Progenitor cell of endocrine pancreas (in vitro differentiated cells): Measurements from ENCODE around the gene KIR2DL1. TPM values are rescaled to one million over a fixed set of nuclear protein-coding genes. Genes with fewer than 3 reads are reported as not detected.
"Not testable (repeated sequence)": the region's sequence is repeated elsewhere in the genome, so short reads cannot be mapped to it uniquely, and the experiment has no call there.

ENCODE experiments used
- DNase-seq: peaks from one replicate; pipeline ENCODE4 v3.0.0; 2021; ENCODE audit warnings: low spot score; ENCODE audit not compliant: unreplicated experiment
- H3K27ac Mint-ChIP-seq: 2 replicates; pipeline ENCODE4 v1.8.0; 2021; ENCODE audit warnings: mild to moderate bottlenecking, moderate library complexity, mixed read lengths
- H3K27me3 Mint-ChIP-seq: 2 replicates; pipeline ENCODE4 v1.8.0; 2021; ENCODE audit warnings: mixed read lengths
- H3K36me3 Mint-ChIP-seq: 2 replicates; pipeline ENCODE4 v1.8.0; 2022; ENCODE audit warnings: mixed read lengths; ENCODE audit not compliant: insufficient read depth
- H3K4me1 Mint-ChIP-seq: 2 replicates; pipeline ENCODE4 v1.8.0; 2021; ENCODE audit warnings: low read depth, mixed read lengths
- H3K4me3 Mint-ChIP-seq: 2 replicates; pipeline ENCODE4 v1.8.0; 2021; ENCODE audit warnings: low read depth, mild to moderate bottlenecking, moderate library complexity, mixed read lengths
- H3K9me3 Mint-ChIP-seq: 2 replicates; pipeline ENCODE4 v1.8.0; 2021; ENCODE audit warnings: low read depth, mixed read lengths
- total RNA-seq: library from RNA; stranded (reverse); gene quantifications from 2 replicates; pipeline ENCODE4 v1.2.1, GENCODE V29; 2021
- TF ChIP-seq, protein P1 (sequence below): fragments of 200-600 bp; sonication (generic); IDR thresholded peaks from one replicate; pipeline ENCODE4 v1.5.0; 2021; ENCODE audit warnings: antibody characterized with exemption, mild to moderate bottlenecking; ENCODE audit not compliant: unreplicated experiment

KIR2DL1 gene
- total RNA-seq, 1 donor from 2014 or later: not detected

GRCh38 chr19:54729416-54730188, 40.0 kb upstream of the KIR2DL1 start:
- no peaks in the 10 kb centered on the region for H3K4me1 Mint-ChIP-seq
- no peaks in the 10 kb centered on the region for H3K27me3 Mint-ChIP-seq
- H3K27ac Mint-ChIP-seq: no peak overlapping the region

DNA sequence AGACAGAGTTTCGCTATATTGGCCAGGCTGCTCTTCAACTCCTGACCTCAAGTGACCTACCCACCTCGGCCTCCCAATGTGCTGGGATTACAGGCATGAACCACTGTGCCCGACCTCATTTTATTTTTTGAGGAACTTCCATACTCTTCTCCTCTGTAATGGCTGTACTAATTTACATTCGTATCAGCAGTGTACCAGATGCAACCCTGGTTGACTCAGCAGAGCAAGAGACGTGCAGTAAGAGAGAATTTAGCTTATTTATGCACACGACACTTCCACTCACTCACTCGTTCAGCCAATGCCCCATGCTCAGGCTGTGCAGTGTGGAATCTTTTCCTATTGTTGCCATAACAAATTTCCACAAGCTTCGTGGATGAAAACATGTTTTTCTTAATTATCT, 38.4 kb upstream of the KIR2DL1 start:
- Mint-ChIP-seq H3K36me3 (peaks cover 5% of the 10 kb centered on the region), H3K27ac (no peak overlapping the region), H3K4me1 (no peaks in the 10 kb centered on the region), H3K9me3 (peaks cover 62% of the 10 kb centered on the region), H3K27me3 (no peaks in the 10 kb centered on the region), H3K4me3 (no peak overlapping the region)
- TF ChIP-seq, protein P1, sequence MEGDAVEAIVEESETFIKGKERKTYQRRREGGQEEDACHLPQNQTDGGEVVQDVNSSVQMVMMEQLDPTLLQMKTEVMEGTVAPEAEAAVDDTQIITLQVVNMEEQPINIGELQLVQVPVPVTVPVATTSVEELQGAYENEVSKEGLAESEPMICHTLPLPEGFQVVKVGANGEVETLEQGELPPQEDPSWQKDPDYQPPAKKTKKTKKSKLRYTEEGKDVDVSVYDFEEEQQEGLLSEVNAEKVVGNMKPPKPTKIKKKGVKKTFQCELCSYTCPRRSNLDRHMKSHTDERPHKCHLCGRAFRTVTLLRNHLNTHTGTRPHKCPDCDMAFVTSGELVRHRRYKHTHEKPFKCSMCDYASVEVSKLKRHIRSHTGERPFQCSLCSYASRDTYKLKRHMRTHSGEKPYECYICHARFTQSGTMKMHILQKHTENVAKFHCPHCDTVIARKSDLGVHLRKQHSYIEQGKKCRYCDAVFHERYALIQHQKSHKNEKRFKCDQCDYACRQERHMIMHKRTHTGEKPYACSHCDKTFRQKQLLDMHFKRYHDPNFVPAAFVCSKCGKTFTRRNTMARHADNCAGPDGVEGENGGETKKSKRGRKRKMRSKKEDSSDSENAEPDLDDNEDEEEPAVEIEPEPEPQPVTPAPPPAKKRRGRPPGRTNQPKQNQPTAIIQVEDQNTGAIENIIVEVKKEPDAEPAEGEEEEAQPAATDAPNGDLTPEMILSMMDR: no peak
- DNase-seq: no peak

More at GRCh38 chr19:54729416-54730188, 40.0 kb upstream of the KIR2DL1 start:
- TF ChIP-seq, protein P1: no peak
- Mint-ChIP-seq H3K36me3 (peaks cover 8% of the 10 kb centered on the region), H3K4me3 (no peak overlapping the region), H3K9me3 (peaks cover 66% of the 10 kb centered on the region)
- no peak for DNase-seq

DNA sequence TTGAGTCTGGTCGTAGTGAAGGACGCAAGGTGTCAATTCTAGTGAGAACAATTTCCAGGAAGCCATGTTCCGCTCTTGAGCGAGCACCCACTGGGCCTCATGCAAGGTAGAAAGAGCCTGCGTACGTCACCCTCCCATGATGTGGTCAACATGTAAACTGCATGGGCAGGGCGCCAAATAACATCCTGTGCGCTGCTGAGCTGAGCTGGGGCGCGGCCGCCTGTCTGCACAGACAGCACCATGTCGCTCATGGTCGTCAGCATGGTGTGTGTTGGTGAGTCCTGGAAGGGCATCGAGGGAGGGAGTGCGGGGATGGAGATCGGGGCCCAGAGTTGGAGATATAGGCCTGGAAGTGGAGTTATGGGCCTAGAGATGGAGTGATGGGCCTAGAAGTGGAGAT, 31.3 kb upstream of the KIR2DL1 start, which contains the start of gene KIR2DL3:
TSS of gene KIR2DL3 (plus strand) at position 208 of the 400 bp plus-strand sequence. CDS start at position 241, 33 bp downstream.
- H3K4me3 Mint-ChIP-seq, H3K27me3 Mint-ChIP-seq, H3K27ac Mint-ChIP-seq, DNase-seq, H3K36me3 Mint-ChIP-seq, H3K4me1 Mint-ChIP-seq: not testable (repeated sequence)
- peaks cover 67% of the 10 kb centered on the region for H3K9me3 Mint-ChIP-seq

GRCh38 chr19:54738715-54739114, 30.9 kb upstream of the KIR2DL1 start:
- no peak overlapping the region for H3K27ac Mint-ChIP-seq
- H3K4me3 Mint-ChIP-seq: no peak overlapping the region

GRCh38 chr19:54739587-54740497, 29.8 kb upstream of the KIR2DL1 start:
- no peaks in the 10 kb centered on the region for H3K4me1 Mint-ChIP-seq
- H3K9me3 Mint-ChIP-seq: peaks cover 66% of the 10 kb centered on the region
- TF ChIP-seq, protein P1: no peak

More at GRCh38 chr19:54738715-54739114, 30.9 kb upstream of the KIR2DL1 start:
- H3K4me1 Mint-ChIP-seq: no peaks in the 10 kb centered on the region
- H3K27me3 Mint-ChIP-seq: no peaks in the 10 kb centered on the region
- H3K36me3 Mint-ChIP-seq: peaks cover 6% of the 10 kb centered on the region
- no peak for DNase-seq
- TF ChIP-seq, protein P1: no peak
- peaks cover 66% of the 10 kb centered on the region for H3K9me3 Mint-ChIP-seq

GRCh38 chr19:54741950-54742349, 27.6 kb upstream of the KIR2DL1 start:
- not testable (repeated sequence) for H3K27ac Mint-ChIP-seq, H3K36me3 Mint-ChIP-seq, DNase-seq, H3K4me1 Mint-ChIP-seq, H3K4me3 Mint-ChIP-seq, H3K27me3 Mint-ChIP-seq
- H3K9me3 Mint-ChIP-seq: peaks cover 56% of the 10 kb centered on the region

More at GRCh38 chr19:54739587-54740497, 29.8 kb upstream of the KIR2DL1 start:
- H3K36me3 Mint-ChIP-seq: peaks cover 5% of the 10 kb centered on the region
- no peak overlapping the region for H3K27ac Mint-ChIP-seq
- no peak overlapping the region for H3K4me3 Mint-ChIP-seq
- no peaks in the 10 kb centered on the region for H3K27me3 Mint-ChIP-seq
- DNase-seq: no peak

DNA sequence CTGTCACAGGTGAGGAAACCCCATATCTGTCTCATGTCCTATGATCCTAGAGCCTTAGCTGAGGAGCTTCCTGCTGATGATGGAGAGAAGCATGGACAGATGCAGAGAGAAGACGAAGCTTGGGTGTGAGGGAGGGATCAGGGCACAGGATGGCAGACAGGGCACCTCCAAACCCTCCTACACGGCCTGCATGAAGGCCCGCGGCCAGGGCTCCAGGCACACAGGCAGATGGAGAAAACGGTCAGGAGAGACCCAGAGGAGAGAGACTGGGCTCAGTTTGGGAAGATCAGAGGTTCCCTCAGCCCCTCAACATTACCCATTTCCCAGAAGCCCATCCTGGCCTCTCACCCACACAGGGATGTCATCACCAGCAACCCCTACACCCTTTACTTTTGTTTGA, 25.5 kb upstream of the KIR2DL1 start:
- H3K9me3 Mint-ChIP-seq: peaks cover 56% of the 10 kb centered on the region
- DNase-seq, H3K4me3 Mint-ChIP-seq, H3K27me3 Mint-ChIP-seq, H3K36me3 Mint-ChIP-seq, H3K4me1 Mint-ChIP-seq, H3K27ac Mint-ChIP-seq: not testable (repeated sequence)

DNA sequence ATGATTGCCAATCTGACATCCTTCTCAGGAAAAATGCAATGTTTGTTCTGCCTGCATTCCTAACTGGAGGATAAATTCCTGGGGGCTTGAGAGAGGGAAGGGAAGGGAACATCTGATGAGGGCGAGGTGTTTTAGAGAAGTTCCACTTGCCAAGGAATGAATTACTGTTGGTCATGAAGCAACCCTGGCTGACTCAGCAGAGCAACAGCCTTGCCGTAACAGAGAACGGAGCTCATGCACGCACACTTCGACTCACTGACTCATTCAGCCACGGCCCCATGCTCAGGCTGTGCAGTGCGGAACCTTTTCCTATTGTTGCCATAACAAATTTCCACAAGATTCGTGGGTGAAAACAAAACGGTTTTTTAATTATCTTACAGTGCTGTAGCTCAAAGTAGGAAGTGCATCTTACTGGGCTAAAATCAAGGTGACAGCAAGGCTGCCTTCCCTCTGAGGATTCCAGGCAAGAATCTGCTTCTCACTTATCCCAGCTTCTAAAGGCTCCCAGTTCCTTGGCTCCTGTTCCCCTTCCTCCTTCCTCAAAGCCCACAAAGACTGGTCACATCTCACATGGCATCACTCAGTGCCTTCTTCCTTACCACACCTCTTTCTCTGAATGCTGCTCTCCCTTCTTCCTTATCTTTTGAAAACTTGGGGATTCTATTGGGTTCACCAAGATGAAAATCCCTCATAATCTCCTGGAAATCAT, 21.8 kb upstream of the KIR2DL1 start:
- H3K9me3 Mint-ChIP-seq: peaks cover 59% of the 10 kb centered on the region
- DNase-seq, H3K36me3 Mint-ChIP-seq, H3K27ac Mint-ChIP-seq, H3K4me3 Mint-ChIP-seq, H3K4me1 Mint-ChIP-seq, H3K27me3 Mint-ChIP-seq: not testable (repeated sequence)
